ENCODE results near the gene PLCG2.

DNA sequence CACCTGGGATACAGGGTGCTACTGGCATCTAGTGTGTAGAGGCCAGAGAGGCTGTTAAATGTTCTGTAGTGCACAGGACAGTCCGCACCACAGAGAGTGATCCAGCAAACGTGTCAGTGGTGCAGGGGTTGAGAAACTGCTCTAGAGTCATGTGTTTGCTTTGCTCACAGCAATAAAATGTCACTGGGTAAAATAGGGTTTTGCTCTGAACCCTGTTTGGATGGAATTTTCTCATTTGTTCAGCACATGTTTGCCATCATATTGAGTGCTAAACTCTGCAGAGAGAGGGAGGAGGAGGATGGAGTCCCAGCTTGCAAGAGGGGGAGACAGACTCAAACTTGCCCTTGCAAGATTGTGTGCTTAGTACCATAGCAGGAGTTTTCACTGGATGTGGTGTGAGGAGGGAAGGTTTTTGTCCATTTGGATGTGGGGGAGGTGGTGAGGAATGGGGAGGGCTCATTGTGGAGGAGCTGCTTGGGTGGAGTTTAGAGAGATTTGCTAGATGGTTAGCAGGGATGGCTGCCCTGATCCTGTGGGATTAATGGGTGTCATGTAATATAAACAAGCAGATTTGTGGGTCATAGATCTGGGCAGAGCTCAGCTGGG lies 11.8 kb downstream of the PLCG2 start:
- TF ChIP-seq, protein P1, sequence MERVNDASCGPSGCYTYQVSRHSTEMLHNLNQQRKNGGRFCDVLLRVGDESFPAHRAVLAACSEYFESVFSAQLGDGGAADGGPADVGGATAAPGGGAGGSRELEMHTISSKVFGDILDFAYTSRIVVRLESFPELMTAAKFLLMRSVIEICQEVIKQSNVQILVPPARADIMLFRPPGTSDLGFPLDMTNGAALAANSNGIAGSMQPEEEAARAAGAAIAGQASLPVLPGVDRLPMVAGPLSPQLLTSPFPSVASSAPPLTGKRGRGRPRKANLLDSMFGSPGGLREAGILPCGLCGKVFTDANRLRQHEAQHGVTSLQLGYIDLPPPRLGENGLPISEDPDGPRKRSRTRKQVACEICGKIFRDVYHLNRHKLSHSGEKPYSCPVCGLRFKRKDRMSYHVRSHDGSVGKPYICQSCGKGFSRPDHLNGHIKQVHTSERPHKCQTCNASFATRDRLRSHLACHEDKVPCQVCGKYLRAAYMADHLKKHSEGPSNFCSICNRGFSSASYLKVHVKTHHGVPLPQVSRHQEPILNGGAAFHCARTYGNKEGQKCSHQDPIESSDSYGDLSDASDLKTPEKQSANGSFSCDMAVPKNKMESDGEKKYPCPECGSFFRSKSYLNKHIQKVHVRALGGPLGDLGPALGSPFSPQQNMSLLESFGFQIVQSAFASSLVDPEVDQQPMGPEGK (CRISPR knock-in tag; IDR thresholded peaks at IDR 0.05; ENCODE audit: borderline replicate concordance) = no peak
- TF ChIP-seq CSDC2 (CRISPR knock-in tag; IDR thresholded peaks at IDR 0.05) (no peak), SNAI2 (CRISPR knock-in tag; IDR thresholded peaks at IDR 0.05) (no peak)
